HepG2 (cell line): ENCODE measurements around the gene DLG4. TPM values are rescaled to one million over a fixed set of nuclear protein-coding genes. Genes with fewer than 3 reads are reported as not detected.

Experiments used
- AHR ChIP-seq: IDR thresholded peaks from 2 replicates; pipeline ENCODE4 v1.6.1; 2018; ENCODE audit warnings: missing genetic modification reagents, missing compliant biosample characterization
- CERS6 ChIP-seq: sonication (generic); formaldehyde crosslinking; IDR thresholded peaks from 2 replicates; pipeline ENCODE4 v1.5.0; 2020; ENCODE audit warnings: missing genetic modification reagents
- EEA1 ChIP-seq: sonication (generic); formaldehyde crosslinking; IDR thresholded peaks from 2 replicates; pipeline ENCODE4 v1.5.1; 2020; ENCODE audit warnings: mild to moderate bottlenecking, missing genetic modification reagents, borderline replicate concordance
- MLXIP ChIP-seq: sonication (generic); formaldehyde crosslinking; IDR thresholded peaks from 2 replicates; pipeline ENCODE4 v1.9.0; 2021; ENCODE audit warnings: missing genetic modification reagents, borderline replicate concordance
- NKX3-1 ChIP-seq: sonication (generic); formaldehyde crosslinking; IDR thresholded peaks from 2 replicates; pipeline ENCODE4 v1.5.0; 2020; ENCODE audit warnings: missing genetic modification reagents
- PBX2 ChIP-seq: IDR thresholded peaks from 2 replicates; pipeline ENCODE4 v1.6.1; 2016; ENCODE audit warnings: control low read depth
- PHF21A ChIP-seq: sonication (generic); formaldehyde crosslinking; IDR thresholded peaks from 2 replicates; pipeline ENCODE4 v1.5.0; 2020; ENCODE audit warnings: mild to moderate bottlenecking, missing genetic modification reagents
- SIX1 ChIP-seq: sonication (generic); formaldehyde crosslinking; IDR thresholded peaks from 2 replicates; pipeline ENCODE4 v1.4.0; 2020; ENCODE audit warnings: missing genetic modification reagents, borderline replicate concordance
- SRY ChIP-seq: sonication (generic); formaldehyde crosslinking; IDR thresholded peaks from 2 replicates; pipeline ENCODE4 v1.8.0; 2022; ENCODE audit warnings: mild to moderate bottlenecking, missing genetic modification reagents
- TIGD3 ChIP-seq: sonication (generic); formaldehyde crosslinking; IDR thresholded peaks from 2 replicates; pipeline ENCODE4 v1.5.1; 2020; ENCODE audit warnings: mild to moderate bottlenecking, missing genetic modification reagents, borderline replicate concordance
- TP53 ChIP-seq: sonication (generic); formaldehyde crosslinking; conservative IDR thresholded peaks from 2 replicates; pipeline ENCODE4 v1.4.0; 2020; ENCODE audit warnings: missing genetic modification reagents
- ZKSCAN8 ChIP-seq: IDR thresholded peaks from 2 replicates; pipeline ENCODE4 v1.6.1; 2016; ENCODE audit warnings: borderline replicate concordance, missing genetic modification reagents, missing compliant biosample characterization
- ZNF230 ChIP-seq: sonication (generic); formaldehyde crosslinking; IDR thresholded peaks from 2 replicates; pipeline ENCODE4 v1.4.0; 2020; ENCODE audit warnings: mild to moderate bottlenecking, missing genetic modification reagents
- ZNF275 ChIP-seq: sonication (generic); formaldehyde crosslinking; IDR thresholded peaks from 2 replicates; pipeline ENCODE4 v1.8.0; 2022; ENCODE audit warnings: missing genetic modification reagents, mild to moderate bottlenecking, inconsistent platforms, borderline replicate concordance
- ZNF30 ChIP-seq: sonication (generic); formaldehyde crosslinking; IDR thresholded peaks from 2 replicates; pipeline ENCODE4 v1.5.0; 2020; ENCODE audit warnings: mild to moderate bottlenecking, missing genetic modification reagents
- ZNF510 ChIP-seq: sonication (generic); formaldehyde crosslinking; IDR thresholded peaks from 2 replicates; pipeline ENCODE4 v1.4.0; 2020; ENCODE audit warnings: low read depth, mild to moderate bottlenecking, missing genetic modification reagents
- ZNF737 ChIP-seq: sonication (generic); formaldehyde crosslinking; IDR thresholded peaks from 2 replicates; pipeline ENCODE4 v1.5.0; 2020; ENCODE audit warnings: missing genetic modification reagents, mild to moderate bottlenecking, borderline replicate concordance
- ZNF781 ChIP-seq: sonication (generic); formaldehyde crosslinking; IDR thresholded peaks from 2 replicates; pipeline ENCODE4 v1.5.1; 2020; ENCODE audit warnings: borderline replicate concordance, mild to moderate bottlenecking, missing genetic modification reagents; ENCODE audit errors: not compliant biosample characterization
- ZNF782 ChIP-seq: sonication (generic); formaldehyde crosslinking; IDR thresholded peaks from 2 replicates; pipeline ENCODE4 v1.4.0; 2020; ENCODE audit warnings: missing genetic modification reagents, mild to moderate bottlenecking, borderline replicate concordance
- polyA plus RNA-seq, 8 experiments: library from polyadenylated mRNA; depleted of rRNA in 3 of 8; stranded (reverse) in 7 of 8; unstranded in 1 of 8; fragments of >200 nt; fragmentation: Illumina TruSeq in 4 of 8; extraction: Trizol in 4 of 8; gene quantifications; 2 replicates each; pipeline versions ENCODE4 v1.2.1 to v1.2.3, GENCODE V29; 2011 to 2016; ENCODE audit warnings: low read depth in 4 of 8, missing spikeins in 1 of 8, mixed read lengths in 1 of 8; ENCODE audit not compliant: insufficient read depth in 1 of 8
- total RNA-seq, 5 experiments: library from RNA; depleted of rRNA; stranded (reverse); fragments of >200 nt; fragmentation: Illumina TruSeq; extraction: Trizol; gene quantifications; 2 replicates each; pipeline ENCODE4 v1.2.3, GENCODE V29; 2016; ENCODE audit warnings: low read depth in 1 of 5

The DLG4 gene
- total and polyA plus RNA-seq, 2 of the 13 experiments (the other 11 are each of a cell fraction or from before 2014, with no cell fraction given), result 0.71 to 4.3 TPM

- TF ChIP-seq TIGD3 (CRISPR knock-in tag) (no peak), NKX3-1 (peak; percentile 16; the same call in 1 of the 2 replicates), ZNF30 (no peak), ZNF782 (CRISPR knock-in tag) (no peak; the same call in 1 of the 2 replicates), SRY (peak; percentile 67; the same call in 1 of the 2 replicates), PBX2 (CRISPR knock-in tag) (no peak), ZNF510 (no peak), ZKSCAN8 (peak; percentile 37), ZNF737 (no peak), ZNF230 (CRISPR knock-in tag) (peak; percentile 92), ZNF781 (CRISPR knock-in tag) (no peak), PHF21A (CRISPR knock-in tag) (peak; percentile 79; the same call in 1 of the 2 replicates), MLXIP (CRISPR knock-in tag) (no peak), AHR (CRISPR knock-in tag) (no peak), CERS6 (CRISPR knock-in tag) (no peak), TP53 (CRISPR knock-in tag) (peak; percentile 17; the same call in 1 of the 2 replicates), SIX1 (CRISPR knock-in tag) (no peak), ZNF275 (0 out of 2 replicates have a peak, but pooled peaks have one; percentile 80), EEA1 (CRISPR knock-in tag) (no peak)
Measured at GRCh38 chr17:7252176-7253043, 32.8 kb upstream of the DLG4 start, which contains the start of gene ELP5 (continued).
